ENCODE data around the gene C6orf118.

The C6orf118 gene

GRCh38 chr6:165308926-165309731, at the start of gene C6orf118:
Gene C6orf118 (minus strand): TSS chr6:165309605. CDS start chr6:165309586, 19 bp downstream.
- DNase-seq: no peak

- no peak for DNase-seq
Observed at GRCh38 chr6:165345700-165346099, 36.3 kb upstream of the C6orf118 start.

DNA sequence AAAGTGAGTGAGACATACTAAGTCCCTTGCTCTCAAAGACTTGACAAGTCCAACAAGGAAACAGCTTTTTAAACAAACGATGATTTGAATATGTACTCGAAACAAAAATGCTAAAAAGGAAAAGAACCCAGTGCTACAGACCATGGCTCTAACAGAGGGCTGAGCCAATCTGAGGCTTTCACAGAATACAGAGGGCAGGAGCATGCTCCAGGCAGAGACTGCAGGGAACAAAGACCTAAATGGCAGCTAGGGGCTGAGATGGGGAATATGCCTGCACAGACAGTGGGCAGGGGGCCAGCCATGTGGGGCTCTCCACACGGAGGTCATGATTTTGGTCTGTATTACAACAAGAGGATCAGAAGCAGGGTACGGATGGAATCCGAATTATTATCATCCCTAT, 31.1 kb upstream of the C6orf118 start:
- DNase-seq: no peak

DNA sequence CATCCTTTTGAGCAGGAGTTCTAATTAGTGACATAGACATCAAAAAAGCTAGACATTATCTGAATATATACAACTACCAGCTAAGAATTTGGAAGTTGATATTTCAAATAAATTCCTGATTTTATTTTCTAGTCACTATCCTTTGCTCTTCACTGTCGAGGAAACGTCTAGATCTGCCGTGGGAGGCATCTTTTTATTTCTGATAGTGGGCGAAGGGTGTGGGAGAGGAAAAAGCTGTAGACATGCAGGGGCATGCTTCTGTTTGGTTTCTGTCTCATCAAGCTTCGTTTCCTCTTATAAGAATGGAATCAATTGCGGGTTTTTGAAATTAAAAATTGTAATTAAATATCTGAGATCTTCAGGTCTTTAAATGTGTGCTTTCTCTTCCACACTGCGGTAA, 16.2 kb upstream of the C6orf118 start:
- DNase-seq: no peak

- DNase-seq: no peak
Observed at GRCh38 chr6:165321555-165322145, 12.2 kb upstream of the C6orf118 start.

- DNase-seq: no peak
Observed at GRCh38 chr6:165321150-165321549, 11.7 kb upstream of the C6orf118 start.

GRCh38 chr6:165317723-165318122, 8.3 kb upstream of the C6orf118 start:
- DNase-seq: no peak

DNA sequence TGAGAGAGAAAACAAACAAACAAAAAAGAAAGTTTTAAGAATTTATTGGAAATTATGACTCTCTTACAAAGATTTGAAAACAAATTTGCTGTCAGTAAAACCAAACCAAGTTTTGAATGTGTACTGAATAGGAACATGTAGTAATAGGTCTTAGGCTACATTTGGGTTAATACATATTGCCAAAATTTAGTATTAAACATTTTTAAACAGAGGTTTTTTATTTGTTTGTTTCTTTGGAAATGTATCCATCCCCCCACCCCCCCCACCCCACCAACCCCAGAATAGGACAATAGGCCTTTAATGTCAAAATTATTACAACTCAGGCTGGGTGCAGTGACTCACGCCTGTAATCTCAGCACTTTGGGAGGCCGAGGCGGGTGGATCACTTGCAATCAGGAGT, 2.5 kb downstream of the C6orf118 start:
- DNase-seq: no peak

DNA sequence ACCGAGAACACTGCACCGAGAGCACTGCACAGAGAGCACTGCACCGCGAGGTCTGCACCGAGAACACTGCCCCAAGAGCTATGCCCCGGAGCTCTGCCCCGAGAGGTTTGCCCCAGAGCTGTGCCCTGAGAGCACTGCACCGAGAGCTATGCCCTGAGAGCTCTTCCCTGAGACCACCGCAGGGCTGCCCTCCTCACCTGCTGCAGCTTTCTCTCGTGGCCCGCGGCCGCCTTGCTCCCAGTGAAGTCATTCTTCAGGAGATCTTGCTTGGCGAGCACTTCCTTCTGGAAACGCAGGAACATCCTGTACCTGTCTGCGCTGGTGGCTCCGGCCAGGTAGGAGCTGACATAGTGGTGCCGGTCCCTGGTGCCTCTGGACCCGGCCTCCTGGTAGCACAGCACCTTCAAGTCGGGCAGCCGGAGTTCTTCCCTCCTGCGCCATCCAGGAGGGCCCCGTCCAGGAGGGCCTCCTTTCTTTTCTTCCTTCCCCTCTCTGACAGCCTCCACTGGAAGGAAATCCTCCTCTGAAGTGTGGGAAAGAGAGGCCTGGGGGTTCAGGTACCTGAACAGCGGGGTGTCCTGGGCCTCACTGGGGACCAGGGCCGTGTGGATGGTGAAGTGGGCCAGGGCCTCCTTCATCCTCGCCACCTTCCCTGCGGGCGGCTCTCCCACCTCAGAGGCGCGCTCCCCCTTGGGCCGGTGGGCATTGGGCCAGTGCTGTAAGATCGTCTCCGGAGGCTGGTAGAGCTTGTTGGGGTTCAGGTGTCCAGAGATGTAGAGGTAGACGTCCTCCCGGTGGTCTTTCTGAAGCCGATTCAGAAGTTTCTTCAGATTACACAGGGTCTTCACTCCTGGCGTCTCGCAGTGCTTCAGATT, 7.8 kb downstream of the C6orf118 start:
- no peak for DNase-seq

DNA sequence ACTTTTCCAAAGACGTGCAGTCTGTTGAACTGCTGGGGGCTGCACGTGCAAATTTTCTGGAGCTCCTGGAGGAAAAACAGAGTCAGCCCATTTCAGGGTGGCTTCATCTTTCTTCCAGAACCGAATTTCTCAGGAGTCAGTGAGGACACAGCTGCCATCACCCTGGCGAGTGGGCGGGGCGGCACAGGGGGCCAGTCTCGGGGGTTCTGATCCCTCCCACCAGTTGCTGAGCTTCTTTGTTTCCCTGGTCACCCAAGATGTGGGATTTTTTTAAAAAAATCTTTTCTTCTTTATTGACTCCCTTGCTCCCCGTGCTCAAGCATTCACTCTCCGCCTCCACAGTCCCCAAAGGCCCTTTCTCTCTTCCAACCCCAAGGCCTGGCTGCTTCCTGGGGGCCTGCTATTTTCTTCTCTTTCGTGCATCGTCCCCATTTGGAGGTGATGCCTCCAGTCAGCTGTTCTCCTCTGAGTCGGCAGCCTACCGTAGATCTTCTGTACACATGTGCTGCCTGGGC, 8.9 kb downstream of the C6orf118 start:
- DNase-seq: no peak

GRCh38 chr6:165298875-165299274, 10.5 kb downstream of the C6orf118 start:
- DNase-seq: no peak

DNA sequence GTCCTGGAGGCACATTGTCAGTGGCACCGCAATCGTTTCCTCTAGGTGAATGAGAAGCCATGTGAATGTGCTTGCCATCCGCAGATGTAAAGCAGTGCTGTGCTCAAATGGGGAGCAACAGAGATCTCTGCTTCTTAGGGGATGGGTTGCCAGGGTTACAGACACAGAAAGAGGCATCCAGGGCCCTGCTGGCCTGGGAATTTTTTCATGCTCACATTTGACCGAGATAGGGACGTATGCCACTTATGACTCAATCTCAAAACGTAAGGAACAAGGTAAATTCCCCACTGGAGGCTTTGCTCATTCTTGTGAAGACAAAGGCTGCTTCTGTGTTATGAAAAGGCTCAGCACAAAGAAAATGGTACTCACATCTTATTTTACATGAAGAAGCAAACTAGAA, 11.0 kb downstream of the C6orf118 start:
- DNase-seq: no peak

DNA sequence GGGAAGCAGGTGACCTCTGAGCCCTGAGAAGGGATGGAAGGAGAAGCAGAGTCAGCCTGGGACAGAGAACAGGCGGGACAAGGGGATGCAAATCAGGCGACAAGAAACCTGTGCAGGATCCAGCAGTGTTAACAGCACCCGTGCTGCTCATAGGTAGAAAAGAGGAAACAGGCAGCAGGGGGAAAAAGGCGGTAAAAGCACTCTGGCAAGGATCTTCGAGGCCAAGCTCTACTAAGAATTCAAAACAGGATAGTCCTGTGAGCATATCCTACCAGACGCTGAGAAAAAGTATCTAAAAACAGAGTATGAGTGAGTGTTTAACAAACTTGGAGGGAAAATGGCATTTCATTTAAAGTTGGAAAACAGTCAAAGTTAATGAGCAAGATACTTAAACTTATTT, 16.7 kb downstream of the C6orf118 start:
- DNase-seq: no peak

DNA sequence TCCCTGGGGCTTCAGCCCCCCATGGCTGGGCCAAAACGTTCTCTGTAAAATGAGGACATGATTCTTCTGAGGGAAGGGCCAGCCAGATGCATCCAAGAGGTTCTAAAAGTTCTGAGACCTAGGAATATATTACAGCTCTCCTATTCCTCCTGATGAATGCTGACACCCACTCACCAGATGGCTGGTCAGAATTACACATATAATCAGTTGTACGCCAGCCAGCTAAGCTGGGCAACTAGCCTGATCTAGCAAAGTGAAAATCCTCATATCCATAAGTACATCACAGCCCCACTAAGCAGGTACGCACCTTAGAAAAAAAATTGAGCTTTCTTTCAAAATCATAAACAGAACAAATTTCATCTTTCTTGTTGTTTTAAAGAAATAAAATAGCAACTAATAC, 34.8 kb downstream of the C6orf118 start:
- no peak for DNase-seq

- DNase-seq: no peak
Observed at GRCh38 chr6:165272585-165272984, 36.8 kb downstream of the C6orf118 start.

DNA sequence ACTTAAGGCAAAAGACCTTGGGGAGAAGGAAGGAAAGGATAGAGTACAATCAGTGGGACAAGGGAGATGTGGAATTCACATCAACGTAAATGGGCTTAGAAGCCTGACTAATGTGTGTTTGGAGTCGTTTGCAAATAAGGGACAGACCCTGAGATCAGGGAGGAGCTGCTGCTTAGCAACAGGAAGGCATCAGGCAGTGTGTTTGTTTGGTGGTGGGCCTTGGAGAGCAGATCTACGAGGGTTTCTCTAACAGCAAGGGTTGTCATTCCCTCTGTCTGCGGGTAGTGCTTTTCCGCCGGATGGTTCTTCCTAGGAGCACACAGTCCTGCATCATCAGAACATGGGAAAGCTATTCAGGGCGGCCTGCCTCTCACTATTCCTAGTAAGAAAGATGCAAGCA, 40.4 kb downstream of the C6orf118 start:
- no peak for DNase-seq

DNA sequence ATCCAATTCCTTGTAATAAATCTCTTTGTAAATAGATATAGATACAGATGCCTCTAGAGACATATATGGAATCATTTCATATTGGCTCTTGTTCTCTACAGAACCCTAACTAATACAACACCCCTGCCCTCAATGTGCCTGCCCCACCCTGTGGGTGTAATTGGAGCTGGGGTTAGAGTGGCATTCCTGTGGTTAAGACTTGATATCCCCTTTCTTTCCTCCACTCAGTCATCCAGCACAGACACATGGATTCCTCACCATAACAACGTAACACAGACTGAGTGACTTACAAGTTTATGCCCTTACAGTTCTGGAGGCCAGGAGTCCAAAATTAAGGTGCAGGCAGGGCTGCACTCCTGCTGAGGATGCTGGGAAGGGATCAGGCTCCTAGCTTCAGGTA, 42.8 kb downstream of the C6orf118 start:
- no peak for DNase-seq

GRCh38 chr6:165266191-165266590, 43.2 kb downstream of the C6orf118 start:
- DNase-seq: no peak

DNA sequence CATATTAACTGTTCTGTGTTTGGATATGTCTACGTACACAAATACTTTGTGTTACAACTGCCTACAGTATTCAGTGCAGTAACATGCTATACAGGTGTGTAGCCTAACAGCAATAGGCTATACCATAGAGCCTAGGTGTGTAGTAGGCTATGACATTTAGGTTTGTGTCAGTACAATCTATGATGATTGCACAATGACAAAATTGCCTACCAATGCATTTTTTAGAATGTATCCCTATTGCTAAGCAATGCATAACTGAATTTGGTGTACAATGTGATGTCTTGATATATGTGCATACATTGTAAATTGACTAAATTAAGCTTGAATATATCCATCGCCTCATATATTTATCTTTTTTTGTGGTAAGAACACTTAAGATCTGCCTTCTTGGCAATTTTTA, 48.9 kb downstream of the C6orf118 start:
- no peak for DNase-seq

DNA sequence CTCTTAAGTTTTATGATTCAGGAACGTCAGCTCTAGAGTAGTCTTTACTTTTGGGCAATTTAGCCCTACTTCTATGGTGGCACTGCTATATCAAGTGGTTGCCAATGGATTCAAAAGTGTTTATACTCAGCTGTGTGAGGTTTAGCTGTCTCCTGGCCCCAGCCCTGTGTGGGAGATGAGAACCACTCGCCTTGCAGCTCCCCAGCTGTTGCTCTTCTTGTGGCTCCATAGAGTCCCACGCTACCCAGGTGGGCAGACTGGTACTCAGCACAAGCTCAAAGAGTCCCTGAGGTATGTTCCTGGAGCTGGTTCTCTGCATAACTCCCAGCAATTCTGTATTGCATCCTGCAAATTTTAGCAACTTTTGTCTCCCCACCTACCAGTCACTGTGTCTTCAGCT, 59.6 kb downstream of the C6orf118 start:
- no peak for DNase-seq

DNA sequence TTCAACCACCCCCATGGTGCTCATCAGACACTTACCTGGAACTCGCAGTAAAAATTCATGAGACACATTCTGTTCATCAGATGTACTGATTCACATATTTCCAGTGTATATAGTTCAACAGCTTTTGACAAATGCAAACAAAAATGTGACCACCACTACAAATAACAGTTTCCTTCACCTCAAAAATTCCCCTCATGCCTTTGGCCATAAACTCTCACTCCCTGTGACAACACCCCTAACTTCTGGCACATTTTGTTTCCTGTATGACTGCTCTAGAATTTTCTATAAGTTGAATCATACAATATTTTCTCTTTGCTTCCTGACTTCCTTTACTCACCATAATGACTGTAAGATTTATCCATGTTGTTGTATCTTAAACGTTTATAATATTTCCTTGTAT, 63.7 kb downstream of the C6orf118 start:
- DNase-seq: no peak

DNA sequence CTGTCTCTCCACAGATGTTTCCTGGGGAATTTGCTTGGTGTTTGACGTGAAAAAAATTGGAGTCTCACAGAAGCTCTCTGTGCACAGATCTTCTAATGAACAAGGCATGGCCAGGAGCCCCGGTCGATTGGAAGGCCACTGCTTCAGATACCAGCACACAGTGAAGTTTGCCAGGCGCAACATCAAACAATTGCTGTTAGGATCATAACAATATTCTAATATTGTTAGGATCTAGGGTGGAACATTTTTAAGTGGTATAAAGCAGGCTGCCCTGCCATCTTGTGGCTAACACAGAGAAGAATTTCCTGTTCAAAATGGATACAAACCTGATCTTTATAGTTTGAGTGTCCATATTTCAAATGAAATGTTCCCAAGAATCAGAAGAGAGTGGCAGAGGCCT, 64.1 kb downstream of the C6orf118 start:
- peak; percentile 45 for DNase-seq

DNA sequence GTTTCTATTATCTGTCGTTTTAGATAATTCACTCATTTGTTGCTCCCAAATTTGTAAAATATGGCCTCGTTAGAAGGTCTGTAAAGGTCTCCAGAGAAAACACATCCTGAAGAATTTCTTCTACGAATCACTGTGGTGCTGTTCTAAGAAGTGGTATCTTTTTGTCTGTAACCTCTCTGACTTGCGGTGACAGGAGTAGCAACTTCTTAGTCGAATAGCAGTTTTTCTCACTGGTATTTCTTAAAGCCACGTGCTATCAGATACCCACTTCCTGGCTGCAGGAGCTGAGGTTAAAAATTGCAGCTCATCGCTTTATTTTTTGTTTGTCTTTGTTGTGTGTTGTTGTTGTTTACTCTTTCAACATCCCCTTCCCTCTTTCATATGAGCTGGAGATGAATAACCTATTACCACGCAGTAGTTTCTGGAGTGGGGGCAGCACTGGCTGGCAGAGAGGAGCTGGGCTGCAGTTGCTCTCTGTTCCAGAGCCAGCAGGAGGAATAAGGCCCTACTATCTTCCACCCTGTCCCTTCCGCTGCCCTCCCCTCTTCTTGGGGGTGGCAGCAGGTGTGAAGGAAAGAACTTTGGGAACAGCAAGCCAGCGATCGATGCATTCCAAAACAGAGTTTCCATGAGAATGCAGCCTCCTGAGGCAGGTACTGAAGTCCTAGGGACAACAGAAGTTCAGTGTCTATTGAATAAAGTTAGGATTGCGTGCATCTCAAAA, 64.7 kb downstream of the C6orf118 start:
- DNase-seq: no peak
